Measurements from ENCODE around the gene MGAT2.

- TF ChIP-seq CTCF (IDR thresholded peaks at IDR 0.05), result no peak
- TF ChIP-seq POLR2A (IDR thresholded peaks at IDR 0.05), result no peak
These were observed 6.4 kb upstream of the MGAT2 start for GRCh38 chr14:49614196-49614595.
